IMR-90 (cell line): ENCODE measurements around the gene SLC35F1. TPM values are rescaled to one million over a fixed set of nuclear protein-coding genes. Genes with fewer than 3 reads are reported as not detected.

ENCODE experiments used
- ATAC-seq: fragments of 200-7000 bp; cut with Tn5 transposase; 2 replicates; pipeline ENCODE4 v1.9.1; 2020; ENCODE audit warnings: low read depth, mild to moderate bottlenecking, moderate library complexity
- BruUV-seq: library from RNA; stranded (reverse); fragments of 400-500 nt; replicated peaks from 2 replicates; lab custom pipeline; 2021; lab: Mats Ljungman, UMichigan
- CTCF ChIA-PET: fragments of 300-600 bp; formaldehyde crosslinking; extraction: SDS; loops from one replicate; lab custom pipeline; 2021; ENCODE audit warnings: antibody characterized with exemption; lab: Yijun Ruan, JAX
- POLR2A ChIA-PET: fragments of 300-600 bp; sonication (Branson Sonifier 250); formaldehyde crosslinking; loops from one replicate; lab custom pipeline; 2022; ENCODE audit warnings: antibody characterized with exemption; ENCODE audit not compliant: unreplicated experiment; lab: Charles Lee
- DNase-seq: peaks from one replicate; pipeline ENCODE4 v3.0.0; 2013
- H2AFZ ChIP-seq: replicated peaks from 2 replicates; pipeline ENCODE3; 2013; ENCODE audit warnings: low read length, mild to moderate bottlenecking; ENCODE audit not compliant: poor library complexity
- H2AK5ac ChIP-seq: 2 replicates; pipeline ENCODE4 v1.6.1; 2013; ENCODE audit warnings: low read depth, low read length, inconsistent platforms
- H2AK9ac ChIP-seq: replicated peaks from 2 replicates; pipeline ENCODE3; 2013; ENCODE audit warnings: mild to moderate bottlenecking, low read depth, low read length, moderate library complexity; ENCODE audit not compliant: poor library complexity
- H2BK120ac ChIP-seq: 2 replicates; pipeline ENCODE4 v1.6.1; 2013; ENCODE audit warnings: low read depth, low read length, inconsistent platforms
- H2BK15ac ChIP-seq: 3 replicates; pipeline ENCODE4 v1.6.1; 2013; ENCODE audit warnings: low read depth, low read length, inconsistent platforms
- H2BK20ac ChIP-seq: 2 replicates; pipeline ENCODE4 v1.6.1; 2013; ENCODE audit warnings: low read depth, mild to moderate bottlenecking, inconsistent platforms, low read length, moderate library complexity
- H2BK5ac ChIP-seq: 2 replicates; pipeline ENCODE4 v1.6.1; 2013; ENCODE audit warnings: mild to moderate bottlenecking, low read depth, low read length, inconsistent platforms; ENCODE audit not compliant: poor library complexity, severe bottlenecking
- H3K14ac ChIP-seq: replicated peaks from 2 replicates; pipeline ENCODE4 v1.6.1; 2013; ENCODE audit warnings: low read depth, low read length, inconsistent platforms
- H3K18ac ChIP-seq: 2 replicates; pipeline ENCODE4 v1.6.1; 2013; ENCODE audit warnings: low read depth, low read length, control low read depth
- H3K23ac ChIP-seq: 2 replicates; pipeline ENCODE4 v1.6.1; 2013; ENCODE audit warnings: low read depth, low read length, inconsistent platforms
- H3K27ac ChIP-seq: 2 replicates; pipeline ENCODE4 v1.5.1; 2013; ENCODE audit warnings: mild to moderate bottlenecking, control low read depth, low read length; ENCODE audit not compliant: insufficient read depth
- H3K27me3 ChIP-seq: 2 replicates; pipeline ENCODE4 v1.6.1; 2013; ENCODE audit warnings: low read length; ENCODE audit not compliant: control insufficient read depth, insufficient read depth
- H3K36me3 ChIP-seq: 2 replicates; pipeline ENCODE4 v1.6.1; 2013; ENCODE audit warnings: low read length, mixed read lengths; ENCODE audit not compliant: control insufficient read depth, insufficient read depth
- H3K4ac ChIP-seq: 2 replicates; pipeline ENCODE4 v1.6.1; 2013; ENCODE audit warnings: low read depth, low read length, inconsistent platforms
- H3K4me1 ChIP-seq: 2 replicates; pipeline ENCODE4 v1.6.1; 2013; ENCODE audit warnings: low read length, mixed read lengths; ENCODE audit not compliant: control insufficient read depth, insufficient read depth
- H3K4me2 ChIP-seq: 2 replicates; pipeline ENCODE4 v1.6.1; 2013; ENCODE audit warnings: low read depth, mild to moderate bottlenecking, control low read depth, low read length, moderate library complexity
- H3K4me3 ChIP-seq: 2 replicates; pipeline ENCODE4 v1.5.1; 2013; ENCODE audit warnings: low read depth, mild to moderate bottlenecking, control low read depth, low read length, moderate library complexity; ENCODE audit not compliant: insufficient read depth
- H3K56ac ChIP-seq: 2 replicates; pipeline ENCODE4 v1.6.1; 2013; ENCODE audit warnings: low read length, inconsistent platforms; ENCODE audit not compliant: insufficient read depth; ENCODE audit errors: extremely low read depth
- H3K79me1 ChIP-seq, 2 experiments: 2 replicates each; pipeline ENCODE4 v1.6.1; 2013; ENCODE audit warnings: low read length in 2 of 2, inconsistent platforms in 1 of 2, low read depth in 1 of 2
- H3K9ac ChIP-seq: 2 replicates; pipeline ENCODE4 v1.6.1; 2013; ENCODE audit warnings: low read depth, low read length, control low read depth
- H3K9me1 ChIP-seq: 2 replicates; pipeline ENCODE4 v1.6.1; 2013; ENCODE audit warnings: low read length, inconsistent platforms; ENCODE audit not compliant: insufficient read depth
- H3K9me3 ChIP-seq: 2 replicates; pipeline ENCODE4 v1.6.1; 2013; ENCODE audit warnings: low read length; ENCODE audit not compliant: control insufficient read depth, insufficient read depth
- H4K20me1 ChIP-seq: 2 replicates; pipeline ENCODE4 v1.6.1; 2013; ENCODE audit warnings: low read length, inconsistent platforms; ENCODE audit not compliant: insufficient read depth
- H4K5ac ChIP-seq: 2 replicates; pipeline ENCODE4 v1.6.1; 2013; ENCODE audit warnings: mild to moderate bottlenecking, low read depth, low read length, control low read depth
- H4K8ac ChIP-seq, 2 experiments: 2 replicates each; pipeline ENCODE4 v1.6.1; 2013; ENCODE audit warnings: low read depth in 2 of 2, low read length in 2 of 2, control low read depth in 1 of 2, inconsistent platforms in 1 of 2
- H4K91ac ChIP-seq: 2 replicates; pipeline ENCODE4 v1.6.1; 2013; ENCODE audit warnings: low read depth, low read length, inconsistent platforms; ENCODE audit not compliant: insufficient read depth
- BHLHE40 ChIP-seq: fragments of 150-350 bp; IDR thresholded peaks from 2 replicates; pipeline ENCODE4 v1.6.1; 2016; ENCODE audit warnings: mild to moderate bottlenecking, low read depth, low read length
- CEBPB ChIP-seq: IDR thresholded peaks from 2 replicates; pipeline ENCODE4 v1.6.1; 2012; ENCODE audit warnings: low read depth, low read length, improper control_type of control experiment
- CHD1 ChIP-seq: IDR thresholded peaks from 2 replicates; pipeline ENCODE4 v1.6.1; 2012; ENCODE audit warnings: low read depth, low read length, improper control_type of control experiment
- MAFK ChIP-seq: IDR thresholded peaks from 2 replicates; pipeline ENCODE4 v1.6.1; 2012; ENCODE audit warnings: low read depth, low read length, improper control_type of control experiment
- MAZ ChIP-seq: IDR thresholded peaks from 2 replicates; pipeline ENCODE4 v1.6.1; 2012; ENCODE audit warnings: low read depth, mild to moderate bottlenecking, low read length, improper control_type of control experiment, moderate library complexity, borderline replicate concordance
- MXI1 ChIP-seq: IDR thresholded peaks from 2 replicates; pipeline ENCODE4 v1.6.1; 2012; ENCODE audit warnings: low read depth, mild to moderate bottlenecking, low read length, moderate library complexity, borderline replicate concordance
- NFE2L2 ChIP-seq: fragments of 150-350 bp; IDR thresholded peaks from 2 replicates; pipeline ENCODE4 v1.6.1; 2016; ENCODE audit warnings: low read depth, mild to moderate bottlenecking, low read length
- POLR2A ChIP-seq: IDR thresholded peaks from 2 replicates; pipeline ENCODE4 v1.6.1; 2012; ENCODE audit warnings: mild to moderate bottlenecking, low read depth, low read length
- RAD21 ChIP-seq: IDR thresholded peaks from 2 replicates; pipeline ENCODE4 v1.6.1; 2012; ENCODE audit warnings: low read length, improper control_type of control experiment
- RCOR1 ChIP-seq: IDR thresholded peaks from 2 replicates; pipeline ENCODE4 v1.6.1; 2012; ENCODE audit warnings: mild to moderate bottlenecking, low read length, improper control_type of control experiment; ENCODE audit not compliant: insufficient replicate concordance
- SMC3 ChIP-seq: fragments of 150-350 bp; IDR thresholded peaks from 2 replicates; pipeline ENCODE4 v1.6.1; 2016; ENCODE audit warnings: low read depth, mild to moderate bottlenecking, antibody characterized with exemption, low read length, moderate library complexity
- USF2 ChIP-seq: fragments of 150-350 bp; IDR thresholded peaks from 2 replicates; pipeline ENCODE4 v1.6.1; 2017; ENCODE audit warnings: mild to moderate bottlenecking, antibody characterized with exemption, low read length, low read depth
- WGBS, 2 experiments: methylation state at CpG; one replicate each; pipeline versions ENCODE4 v1.1.5 to v1.1.7; 2013; ENCODE audit warnings: missing lambda C conversion rate in 2 of 2; ENCODE audit not compliant: insufficient read length in 1 of 2; ENCODE audit errors: extremely low coverage in 2 of 2; 5-methylcytosine and 5-hydroxymethylcytosine counted together
- dilution Hi-C: fragments of 300-500 bp; cut with HindIII; formaldehyde crosslinking; loops from one replicate; pipeline ENCODE4 v1.14.3; 2018; ENCODE audit warnings: low sequenced_read_pairs; ENCODE audit not compliant: unreplicated experiment
- in situ Hi-C: fragments of 300-500 bp; cut with MboI; formaldehyde crosslinking; loops from 3 replicates; pipeline ENCODE4 v1.14.3; 2019; ENCODE audit warnings: low sequenced_read_pairs, inconsistent platforms, mixed read lengths
- intact Hi-C: fragments of 100-400 bp; cut with micrococcal nuclease; formaldehyde crosslinking; loops from 2 replicates; pipeline ENCODE4 v1.10.0; 2022
- polyA plus RNA-seq, 3 experiments: library from polyadenylated mRNA; depleted of rRNA; stranded (reverse); fragments of >200 nt; gene quantifications; 2 replicates each; pipeline ENCODE4 v1.2.3, GENCODE V29; 2012; ENCODE audit warnings: low replicate concordance in 1 of 3
- total RNA-seq: library from RNA; depleted of rRNA; stranded (reverse); fragments of >200 nt; gene quantifications from 2 replicates; pipeline ENCODE4 v1.2.3, GENCODE V29; 2012
- TF ChIP-seq, protein P1 (sequence below): conservative IDR thresholded peaks from 2 replicates; pipeline ENCODE4 v1.5.1; 2012; ENCODE audit warnings: mild to moderate bottlenecking, low read depth, low read length, improper control_type of control experiment

The SLC35F1 gene
- total and polyA plus RNA-seq, 2 of the 4 experiments (the other 2 are of a cell fraction): not detected

- Histone ChIP-seq H3K9ac (no peak overlapping the region), H3K14ac (no peak overlapping the region), H3K4ac (no peak overlapping the region), H3K4me2 (no peak overlapping the region), H3K9me3 (no peaks in the 10 kb centered on the region), H3K27me3 (no peaks in the 10 kb centered on the region), H2BK15ac (no peak overlapping the region), H3K36me3 (no peaks in the 10 kb centered on the region), H2BK20ac (no peak overlapping the region), H4K8ac (no peak overlapping the region), H4K20me1 (no peaks in the 10 kb centered on the region), H2BK120ac (no peak overlapping the region), H4K5ac (no peak overlapping the region), H3K18ac (no peak overlapping the region), H3K23ac (no peak overlapping the region), H2AFZ (no peak overlapping the region), H2AK5ac (no peak overlapping the region), H2BK5ac (no peak overlapping the region), H3K56ac (no peak overlapping the region), H3K4me3 (no peak overlapping the region), H3K79me1 (no peaks in the 10 kb centered on the region), H3K4me1 (no peaks in the 10 kb centered on the region), H4K91ac (no peak overlapping the region), H3K27ac (no peak overlapping the region), H3K9me1 (no peaks in the 10 kb centered on the region), H2AK9ac (no peak overlapping the region)
- CTCF ChIA-PET: no interaction called here
- POLR2A ChIA-PET: no interaction called here
- TF ChIP-seq MAZ (no peak), NFE2L2 (no peak), CHD1 (no peak), USF2 (no peak), CEBPB (no peak), BHLHE40 (no peak), RCOR1 (no peak), SMC3 (no peak), MXI1 (no peak), MAFK (no peak), RAD21 (no peak), POLR2A (no peak)
- TF ChIP-seq, protein P1, sequence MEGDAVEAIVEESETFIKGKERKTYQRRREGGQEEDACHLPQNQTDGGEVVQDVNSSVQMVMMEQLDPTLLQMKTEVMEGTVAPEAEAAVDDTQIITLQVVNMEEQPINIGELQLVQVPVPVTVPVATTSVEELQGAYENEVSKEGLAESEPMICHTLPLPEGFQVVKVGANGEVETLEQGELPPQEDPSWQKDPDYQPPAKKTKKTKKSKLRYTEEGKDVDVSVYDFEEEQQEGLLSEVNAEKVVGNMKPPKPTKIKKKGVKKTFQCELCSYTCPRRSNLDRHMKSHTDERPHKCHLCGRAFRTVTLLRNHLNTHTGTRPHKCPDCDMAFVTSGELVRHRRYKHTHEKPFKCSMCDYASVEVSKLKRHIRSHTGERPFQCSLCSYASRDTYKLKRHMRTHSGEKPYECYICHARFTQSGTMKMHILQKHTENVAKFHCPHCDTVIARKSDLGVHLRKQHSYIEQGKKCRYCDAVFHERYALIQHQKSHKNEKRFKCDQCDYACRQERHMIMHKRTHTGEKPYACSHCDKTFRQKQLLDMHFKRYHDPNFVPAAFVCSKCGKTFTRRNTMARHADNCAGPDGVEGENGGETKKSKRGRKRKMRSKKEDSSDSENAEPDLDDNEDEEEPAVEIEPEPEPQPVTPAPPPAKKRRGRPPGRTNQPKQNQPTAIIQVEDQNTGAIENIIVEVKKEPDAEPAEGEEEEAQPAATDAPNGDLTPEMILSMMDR: no peak
- no TSS peak for BruUV-seq
- dilution Hi-C loops (no loop called here), intact Hi-C loops (no loop called here), in situ Hi-C loops (no loop called here)
- ATAC-seq: no peak
- WGBS, 2 experiments: no CpG with 5 or more reads among the region's 5 CpGs
- no peak for DNase-seq
Measured at GRCh38 chr6:118134736-118135135, 227.7 kb downstream of the SLC35F1 start.
